ENCODE data around the gene TRANK1. TPM values are rescaled to one million over a fixed set of nuclear protein-coding genes. Genes with fewer than 3 reads are reported as not detected.
A peak's percentile ranks its signal among the peaks of the same experiment; 100 is the strongest.

The TRANK1 gene
- total and polyA plus RNA-seq, 2 experiments from 2014 or later, result 1.8 to 6.7 TPM

GRCh38 chr3:36944012-36944640 is 728 bp downstream of the TRANK1 start:
- Histone ChIP-seq H3K4me1 (ENCODE audit: insufficient read depth) (peaks cover 11% of the 10 kb centered on the region), H3K4me3 (peak overlapping the region; percentile 70), H3K4me2 (peak overlapping the region; percentile 96), H3K27ac (ENCODE audit: low read depth) (no peak overlapping the region), H3K27me3 (ENCODE audit: insufficient read depth) (peaks cover 40% of the 10 kb centered on the region), H3K36me3 (ENCODE audit: insufficient read depth) (no peaks in the 10 kb centered on the region), H3K79me2 (replicated peaks; ENCODE audit: insufficient read depth) (no peaks in the 10 kb centered on the region), H4K20me1 (replicated peaks; ENCODE audit: insufficient read depth) (no peaks in the 10 kb centered on the region), H3K9me2 (ENCODE audit: insufficient read depth) (no peaks in the 10 kb centered on the region), H2AFZ (peak overlapping the region; percentile 96), H3F3A (replicated peaks; ENCODE audit: low read depth) (no peaks in the 10 kb centered on the region)
- H3K9me3 Mint-ChIP-seq, result peaks cover 23% of the 10 kb centered on the region
- H3K4me3 Mint-ChIP-seq, result peak overlapping the region; percentile 75
- TF ChIP-seq, protein P1, sequence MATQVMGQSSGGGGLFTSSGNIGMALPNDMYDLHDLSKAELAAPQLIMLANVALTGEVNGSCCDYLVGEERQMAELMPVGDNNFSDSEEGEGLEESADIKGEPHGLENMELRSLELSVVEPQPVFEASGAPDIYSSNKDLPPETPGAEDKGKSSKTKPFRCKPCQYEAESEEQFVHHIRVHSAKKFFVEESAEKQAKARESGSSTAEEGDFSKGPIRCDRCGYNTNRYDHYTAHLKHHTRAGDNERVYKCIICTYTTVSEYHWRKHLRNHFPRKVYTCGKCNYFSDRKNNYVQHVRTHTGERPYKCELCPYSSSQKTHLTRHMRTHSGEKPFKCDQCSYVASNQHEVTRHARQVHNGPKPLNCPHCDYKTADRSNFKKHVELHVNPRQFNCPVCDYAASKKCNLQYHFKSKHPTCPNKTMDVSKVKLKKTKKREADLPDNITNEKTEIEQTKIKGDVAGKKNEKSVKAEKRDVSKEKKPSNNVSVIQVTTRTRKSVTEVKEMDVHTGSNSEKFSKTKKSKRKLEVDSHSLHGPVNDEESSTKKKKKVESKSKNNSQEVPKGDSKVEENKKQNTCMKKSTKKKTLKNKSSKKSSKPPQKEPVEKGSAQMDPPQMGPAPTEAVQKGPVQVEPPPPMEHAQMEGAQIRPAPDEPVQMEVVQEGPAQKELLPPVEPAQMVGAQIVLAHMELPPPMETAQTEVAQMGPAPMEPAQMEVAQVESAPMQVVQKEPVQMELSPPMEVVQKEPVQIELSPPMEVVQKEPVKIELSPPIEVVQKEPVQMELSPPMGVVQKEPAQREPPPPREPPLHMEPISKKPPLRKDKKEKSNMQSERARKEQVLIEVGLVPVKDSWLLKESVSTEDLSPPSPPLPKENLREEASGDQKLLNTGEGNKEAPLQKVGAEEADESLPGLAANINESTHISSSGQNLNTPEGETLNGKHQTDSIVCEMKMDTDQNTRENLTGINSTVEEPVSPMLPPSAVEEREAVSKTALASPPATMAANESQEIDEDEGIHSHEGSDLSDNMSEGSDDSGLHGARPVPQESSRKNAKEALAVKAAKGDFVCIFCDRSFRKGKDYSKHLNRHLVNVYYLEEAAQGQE (IDR thresholded peaks at IDR 0.05; ENCODE audit: unreplicated experiment), result no peak
- TF ChIP-seq EZH2 (IDR thresholded peaks at IDR 0.05; ENCODE audit: low read depth, unreplicated experiment) (peak; percentile 45), ETS1 (IDR thresholded peaks at IDR 0.05) (no peak), CTCF (conservative IDR thresholded peaks at IDR 0.05; ENCODE audit: low read depth in 2 of 2) (no peak), POLR2AphosphoS5 (IDR thresholded peaks at IDR 0.05; ENCODE audit: low read depth) (0 out of 2 replicates have a peak, but pooled peaks have one; percentile 12), ZNF114 (CRISPR knock-in tag; IDR thresholded peaks at IDR 0.05) (no peak), ZNF331 (CRISPR knock-in tag; IDR thresholded peaks at IDR 0.05; ENCODE audit: low read depth) (no peak)
- DNase-seq (ENCODE audit: low spot score) (peak; percentile 78), ATAC-seq (peak; percentile 69)
- no peak overlapping the region for H3K27ac Mint-ChIP-seq
- peaks cover 14% of the 10 kb centered on the region for H3K4me1 Mint-ChIP-seq
- peaks cover 20% of the 10 kb centered on the region for H3K36me3 Mint-ChIP-seq (ENCODE audit: low read depth)
- H3K27me3 Mint-ChIP-seq (ENCODE audit: insufficient read depth, low read depth, poor library complexity), result peaks cover 34% of the 10 kb centered on the region

DNA sequence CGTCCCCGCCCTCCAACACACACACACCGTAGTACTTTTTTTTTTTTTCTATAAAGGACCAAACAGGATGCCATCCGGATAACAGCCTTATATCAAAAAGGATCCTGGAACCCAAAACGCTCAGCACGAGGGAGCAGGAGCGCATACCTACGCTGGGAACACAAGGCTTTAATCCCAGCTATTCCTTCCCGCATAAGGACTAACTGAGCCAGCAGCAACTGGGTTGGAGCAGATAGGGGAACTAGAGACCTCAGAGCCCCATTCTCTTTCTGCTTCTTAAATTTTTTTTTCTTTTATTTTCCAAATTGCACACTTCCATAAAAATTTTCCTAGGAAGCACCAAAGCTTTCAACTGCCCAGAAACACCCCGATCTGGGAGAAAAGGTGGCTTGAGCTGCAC is 1.3 kb downstream of the TRANK1 start:
- H2AFZ ChIP-seq, result peak overlapping the region; percentile 96
- TF ChIP-seq ETS1 (IDR thresholded peaks at IDR 0.05) (no peak), ZNF114 (CRISPR knock-in tag; IDR thresholded peaks at IDR 0.05) (no peak), CREB1 (CRISPR knock-in tag; IDR thresholded peaks at IDR 0.05; ENCODE audit: low read depth) (no peak), POLR2AphosphoS5 (IDR thresholded peaks at IDR 0.05; ENCODE audit: low read depth) (0 out of 2 replicates have a peak, but pooled peaks have one; percentile 6)
- TF ChIP-seq, protein P1 (IDR thresholded peaks at IDR 0.05; ENCODE audit: unreplicated experiment), result no peak
- ATAC-seq, result peak; percentile 27
- peaks cover 40% of the 10 kb centered on the region for H3K27me3 ChIP-seq (ENCODE audit: insufficient read depth)
- peak; percentile 47 for DNase-seq (ENCODE audit: low spot score)
- peaks cover 11% of the 10 kb centered on the region for H3K4me1 ChIP-seq (ENCODE audit: insufficient read depth)
- peak overlapping the region; percentile 96 for H3K4me2 ChIP-seq
- no peaks in the 10 kb centered on the region for H3K9me2 ChIP-seq (ENCODE audit: insufficient read depth)
- H3K36me3 ChIP-seq (ENCODE audit: insufficient read depth), result no peaks in the 10 kb centered on the region
- Mint-ChIP-seq H3K27ac (no peak overlapping the region), H3K9me3 (peaks cover 18% of the 10 kb centered on the region), H3K4me1 (peaks cover 14% of the 10 kb centered on the region), H3K4me3 (peak overlapping the region; percentile 75), H3K27me3 (ENCODE audit: insufficient read depth, low read depth, poor library complexity) (peaks cover 32% of the 10 kb centered on the region), H3K36me3 (ENCODE audit: low read depth) (peaks cover 16% of the 10 kb centered on the region)
- H3F3A ChIP-seq (replicated peaks; ENCODE audit: low read depth), result no peaks in the 10 kb centered on the region
- no peak overlapping the region for H3K27ac ChIP-seq (ENCODE audit: low read depth)
- no peaks in the 10 kb centered on the region for H4K20me1 ChIP-seq (replicated peaks; ENCODE audit: insufficient read depth)
- H3K79me2 ChIP-seq (replicated peaks; ENCODE audit: insufficient read depth), result no peaks in the 10 kb centered on the region
- peak overlapping the region; percentile 70 for H3K4me3 ChIP-seq
